ENCODE data around the gene BRWD1. TPM values are rescaled to one million over a fixed set of nuclear protein-coding genes. Genes with fewer than 3 reads are reported as not detected.

The BRWD1 gene
- total and polyA plus RNA-seq, 2 experiments from 2014 or later: 35.2 to 75.5 TPM

GRCh38 chr21:39339231-39339630 lies 25.8 kb upstream of the BRWD1 start (continued):
- TF ChIP-seq, protein P1, sequence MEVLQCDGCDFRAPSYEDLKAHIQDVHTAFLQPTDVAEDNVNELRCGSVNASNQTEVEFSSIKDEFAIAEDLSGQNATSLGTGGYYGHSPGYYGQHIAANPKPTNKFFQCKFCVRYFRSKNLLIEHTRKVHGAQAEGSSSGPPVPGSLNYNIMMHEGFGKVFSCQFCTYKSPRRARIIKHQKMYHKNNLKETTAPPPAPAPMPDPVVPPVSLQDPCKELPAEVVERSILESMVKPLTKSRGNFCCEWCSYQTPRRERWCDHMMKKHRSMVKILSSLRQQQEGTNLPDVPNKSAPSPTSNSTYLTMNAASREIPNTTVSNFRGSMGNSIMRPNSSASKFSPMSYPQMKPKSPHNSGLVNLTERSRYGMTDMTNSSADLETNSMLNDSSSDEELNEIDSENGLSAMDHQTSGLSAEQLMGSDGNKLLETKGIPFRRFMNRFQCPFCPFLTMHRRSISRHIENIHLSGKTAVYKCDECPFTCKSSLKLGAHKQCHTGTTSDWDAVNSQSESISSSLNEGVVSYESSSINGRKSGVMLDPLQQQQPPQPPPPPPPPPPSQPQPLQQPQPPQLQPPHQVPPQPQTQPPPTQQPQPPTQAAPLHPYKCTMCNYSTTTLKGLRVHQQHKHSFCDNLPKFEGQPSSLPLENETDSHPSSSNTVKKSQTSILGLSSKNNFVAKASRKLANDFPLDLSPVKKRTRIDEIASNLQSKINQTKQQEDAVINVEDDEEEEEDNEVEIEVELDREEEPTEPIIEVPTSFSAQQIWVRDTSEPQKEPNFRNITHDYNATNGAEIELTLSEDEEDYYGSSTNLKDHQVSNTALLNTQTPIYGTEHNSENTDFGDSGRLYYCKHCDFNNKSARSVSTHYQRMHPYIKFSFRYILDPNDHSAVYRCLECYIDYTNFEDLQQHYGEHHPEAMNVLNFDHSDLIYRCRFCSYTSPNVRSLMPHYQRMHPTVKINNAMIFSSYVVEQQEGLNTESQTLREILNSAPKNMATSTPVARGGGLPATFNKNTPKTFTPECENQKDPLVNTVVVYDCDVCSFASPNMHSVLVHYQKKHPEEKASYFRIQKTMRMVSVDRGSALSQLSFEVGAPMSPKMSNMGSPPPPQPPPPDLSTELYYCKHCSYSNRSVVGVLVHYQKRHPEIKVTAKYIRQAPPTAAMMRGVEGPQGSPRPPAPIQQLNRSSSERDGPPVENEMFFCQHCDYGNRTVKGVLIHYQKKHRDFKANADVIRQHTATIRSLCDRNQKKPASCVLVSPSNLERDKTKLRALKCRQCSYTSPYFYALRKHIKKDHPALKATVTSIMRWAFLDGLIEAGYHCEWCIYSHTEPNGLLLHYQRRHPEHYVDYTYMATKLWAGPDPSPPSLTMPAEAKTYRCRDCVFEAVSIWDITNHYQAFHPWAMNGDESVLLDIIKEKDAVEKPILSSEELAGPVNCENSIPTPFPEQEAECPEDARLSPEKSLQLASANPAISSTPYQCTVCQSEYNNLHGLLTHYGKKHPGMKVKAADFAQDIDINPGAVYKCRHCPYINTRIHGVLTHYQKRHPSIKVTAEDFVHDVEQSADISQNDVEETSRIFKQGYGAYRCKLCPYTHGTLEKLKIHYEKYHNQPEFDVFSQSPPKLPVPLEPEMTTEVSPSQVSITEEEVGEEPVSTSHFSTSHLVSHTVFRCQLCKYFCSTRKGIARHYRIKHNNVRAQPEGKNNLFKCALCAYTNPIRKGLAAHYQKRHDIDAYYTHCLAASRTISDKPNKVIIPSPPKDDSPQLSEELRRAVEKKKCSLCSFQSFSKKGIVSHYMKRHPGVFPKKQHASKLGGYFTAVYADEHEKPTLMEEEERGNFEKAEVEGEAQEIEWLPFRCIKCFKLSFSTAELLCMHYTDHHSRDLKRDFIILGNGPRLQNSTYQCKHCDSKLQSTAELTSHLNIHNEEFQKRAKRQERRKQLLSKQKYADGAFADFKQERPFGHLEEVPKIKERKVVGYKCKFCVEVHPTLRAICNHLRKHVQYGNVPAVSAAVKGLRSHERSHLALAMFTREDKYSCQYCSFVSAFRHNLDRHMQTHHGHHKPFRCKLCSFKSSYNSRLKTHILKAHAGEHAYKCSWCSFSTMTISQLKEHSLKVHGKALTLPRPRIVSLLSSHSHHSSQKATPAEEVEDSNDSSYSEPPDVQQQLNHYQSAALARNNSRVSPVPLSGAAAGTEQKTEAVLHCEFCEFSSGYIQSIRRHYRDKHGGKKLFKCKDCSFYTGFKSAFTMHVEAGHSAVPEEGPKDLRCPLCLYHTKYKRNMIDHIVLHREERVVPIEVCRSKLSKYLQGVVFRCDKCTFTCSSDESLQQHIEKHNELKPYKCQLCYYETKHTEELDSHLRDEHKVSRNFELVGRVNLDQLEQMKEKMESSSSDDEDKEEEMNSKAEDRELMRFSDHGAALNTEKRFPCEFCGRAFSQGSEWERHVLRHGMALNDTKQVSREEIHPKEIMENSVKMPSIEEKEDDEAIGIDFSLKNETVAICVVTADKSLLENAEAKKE (CRISPR knock-in tag; IDR thresholded peaks at IDR 0.05): no peak
- TF ChIP-seq ZNF114 (CRISPR knock-in tag; IDR thresholded peaks at IDR 0.05) (no peak), JUNB (IDR thresholded peaks at IDR 0.05; ENCODE audit: unreplicated experiment) (no peak), EZH2phosphoT487 (IDR thresholded peaks at IDR 0.05; ENCODE audit: unreplicated experiment) (no peak), CTCF (conservative IDR thresholded peaks at IDR 0.05; ENCODE audit: low read depth in 2 of 2) (no peak), STAT1 (IDR thresholded peaks at IDR 0.05; ENCODE audit: unreplicated experiment) (no peak)

- Histone ChIP-seq H3K36me3 (ENCODE audit: insufficient read depth) (peaks cover 2% of the 10 kb centered on the region; the same call in 1 of the 2 replicates), H3K9me2 (ENCODE audit: insufficient read depth) (no peaks in the 10 kb centered on the region), H3K4me1 (ENCODE audit: insufficient read depth) (peaks cover 6% of the 10 kb centered on the region), H3F3A (replicated peaks; ENCODE audit: low read depth) (peaks cover 13% of the 10 kb centered on the region; the same call in 1 of the 2 replicates), H3K4me3 (no peak overlapping the region), H2AFZ (peak overlapping the region; percentile 33; the same call in 1 of the 2 replicates), H4K20me1 (replicated peaks; ENCODE audit: insufficient read depth) (no peaks in the 10 kb centered on the region), H3K27me3 (ENCODE audit: insufficient read depth) (no peaks in the 10 kb centered on the region), H3K4me2 (no peak overlapping the region), H3K79me2 (replicated peaks; ENCODE audit: insufficient read depth) (no peaks in the 10 kb centered on the region), H3K27ac (ENCODE audit: low read depth) (no peak overlapping the region)
- H3K27ac Mint-ChIP-seq: no peak overlapping the region
- no peak for TF ChIP-seq ZNF331 (CRISPR knock-in tag; IDR thresholded peaks at IDR 0.05; ENCODE audit: low read depth)
- no peak for TF ChIP-seq JUNB (IDR thresholded peaks at IDR 0.05; ENCODE audit: unreplicated experiment)
- TF ChIP-seq CTCF (conservative IDR thresholded peaks at IDR 0.05; ENCODE audit: low read depth in 2 of 2): peak in 1 of 2 experiments; percentile 34; a peak in 2 of 4 replicates
- H3K27me3 Mint-ChIP-seq (ENCODE audit: insufficient read depth, low read depth, poor library complexity): peaks cover 9% of the 10 kb centered on the region
- ATAC-seq (peak; percentile 41; the same call in 2 of the 3 replicates), DNase-seq (ENCODE audit: low spot score) (peak; percentile 36)
- H3K36me3 Mint-ChIP-seq (ENCODE audit: low read depth): peaks cover 9% of the 10 kb centered on the region; the same call in 2 of the 3 replicates
- peaks cover 9% of the 10 kb centered on the region for H3K4me1 Mint-ChIP-seq
- no peak overlapping the region for H3K4me3 Mint-ChIP-seq
- H3K9me3 Mint-ChIP-seq: no peaks in the 10 kb centered on the region
Measured at GRCh38 chr21:39336457-39337008, 23.1 kb upstream of the BRWD1 start.

Data from GM23338 (cell line).